ENCODE results near the gene TMEM183A. TPM values are rescaled to one million over a fixed set of nuclear protein-coding genes. Genes with fewer than 3 reads are reported as not detected.

TMEM183A gene
- total RNA-seq, 1 experiment from 2014 or later: 59.1 TPM

DNA sequence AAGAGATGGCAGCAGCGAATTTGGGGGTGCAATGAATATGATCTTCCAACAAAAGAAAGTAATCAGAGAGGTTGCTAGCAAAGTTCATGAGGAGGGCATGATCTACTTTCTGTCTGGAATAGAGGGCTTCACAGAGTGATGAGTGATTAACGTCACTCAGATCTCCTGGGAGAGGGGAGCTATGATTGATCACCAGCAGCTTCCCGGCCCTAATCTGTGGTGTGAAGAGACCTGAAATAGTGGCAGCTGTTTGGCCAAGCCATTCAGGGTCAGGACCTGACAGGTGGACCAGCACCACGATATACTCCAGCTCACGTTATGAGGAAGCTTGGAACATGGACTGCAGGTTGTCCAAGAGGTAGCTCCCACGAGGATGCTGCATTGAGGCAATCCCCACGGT is 19.9 kb upstream of the TMEM183A start:
- TF ChIP-seq, protein P1, sequence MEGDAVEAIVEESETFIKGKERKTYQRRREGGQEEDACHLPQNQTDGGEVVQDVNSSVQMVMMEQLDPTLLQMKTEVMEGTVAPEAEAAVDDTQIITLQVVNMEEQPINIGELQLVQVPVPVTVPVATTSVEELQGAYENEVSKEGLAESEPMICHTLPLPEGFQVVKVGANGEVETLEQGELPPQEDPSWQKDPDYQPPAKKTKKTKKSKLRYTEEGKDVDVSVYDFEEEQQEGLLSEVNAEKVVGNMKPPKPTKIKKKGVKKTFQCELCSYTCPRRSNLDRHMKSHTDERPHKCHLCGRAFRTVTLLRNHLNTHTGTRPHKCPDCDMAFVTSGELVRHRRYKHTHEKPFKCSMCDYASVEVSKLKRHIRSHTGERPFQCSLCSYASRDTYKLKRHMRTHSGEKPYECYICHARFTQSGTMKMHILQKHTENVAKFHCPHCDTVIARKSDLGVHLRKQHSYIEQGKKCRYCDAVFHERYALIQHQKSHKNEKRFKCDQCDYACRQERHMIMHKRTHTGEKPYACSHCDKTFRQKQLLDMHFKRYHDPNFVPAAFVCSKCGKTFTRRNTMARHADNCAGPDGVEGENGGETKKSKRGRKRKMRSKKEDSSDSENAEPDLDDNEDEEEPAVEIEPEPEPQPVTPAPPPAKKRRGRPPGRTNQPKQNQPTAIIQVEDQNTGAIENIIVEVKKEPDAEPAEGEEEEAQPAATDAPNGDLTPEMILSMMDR (IDR thresholded peaks at IDR 0.05): no peak
- no peak for TF ChIP-seq POLR2AphosphoS5 (IDR thresholded peaks at IDR 0.05; ENCODE audit: low read depth, low read length)
- TF ChIP-seq, protein P2, sequence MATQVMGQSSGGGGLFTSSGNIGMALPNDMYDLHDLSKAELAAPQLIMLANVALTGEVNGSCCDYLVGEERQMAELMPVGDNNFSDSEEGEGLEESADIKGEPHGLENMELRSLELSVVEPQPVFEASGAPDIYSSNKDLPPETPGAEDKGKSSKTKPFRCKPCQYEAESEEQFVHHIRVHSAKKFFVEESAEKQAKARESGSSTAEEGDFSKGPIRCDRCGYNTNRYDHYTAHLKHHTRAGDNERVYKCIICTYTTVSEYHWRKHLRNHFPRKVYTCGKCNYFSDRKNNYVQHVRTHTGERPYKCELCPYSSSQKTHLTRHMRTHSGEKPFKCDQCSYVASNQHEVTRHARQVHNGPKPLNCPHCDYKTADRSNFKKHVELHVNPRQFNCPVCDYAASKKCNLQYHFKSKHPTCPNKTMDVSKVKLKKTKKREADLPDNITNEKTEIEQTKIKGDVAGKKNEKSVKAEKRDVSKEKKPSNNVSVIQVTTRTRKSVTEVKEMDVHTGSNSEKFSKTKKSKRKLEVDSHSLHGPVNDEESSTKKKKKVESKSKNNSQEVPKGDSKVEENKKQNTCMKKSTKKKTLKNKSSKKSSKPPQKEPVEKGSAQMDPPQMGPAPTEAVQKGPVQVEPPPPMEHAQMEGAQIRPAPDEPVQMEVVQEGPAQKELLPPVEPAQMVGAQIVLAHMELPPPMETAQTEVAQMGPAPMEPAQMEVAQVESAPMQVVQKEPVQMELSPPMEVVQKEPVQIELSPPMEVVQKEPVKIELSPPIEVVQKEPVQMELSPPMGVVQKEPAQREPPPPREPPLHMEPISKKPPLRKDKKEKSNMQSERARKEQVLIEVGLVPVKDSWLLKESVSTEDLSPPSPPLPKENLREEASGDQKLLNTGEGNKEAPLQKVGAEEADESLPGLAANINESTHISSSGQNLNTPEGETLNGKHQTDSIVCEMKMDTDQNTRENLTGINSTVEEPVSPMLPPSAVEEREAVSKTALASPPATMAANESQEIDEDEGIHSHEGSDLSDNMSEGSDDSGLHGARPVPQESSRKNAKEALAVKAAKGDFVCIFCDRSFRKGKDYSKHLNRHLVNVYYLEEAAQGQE (IDR thresholded peaks at IDR 0.05; ENCODE audit: insufficient read depth in 1 of 2, low read depth in 2 of 2, low read length in 1 of 2): no peak
- no peak for TF ChIP-seq TCF7L2 (IDR thresholded peaks at IDR 0.05; ENCODE audit: low read depth, low read length)
- TF ChIP-seq SIN3A (IDR thresholded peaks at IDR 0.05; ENCODE audit: borderline replicate concordance, insufficient read depth, low read depth, low read length): no peak
- Histone ChIP-seq H3K27me3 (ENCODE audit: control insufficient read depth, insufficient read depth, low read length) (peaks cover 8% of the 10 kb centered on the region; the same call in 1 of the 2 replicates), H3K4me3 (ENCODE audit: low read depth in 2 of 2, low read length in 2 of 2) (no peak overlapping the region), H3K9me3 (ENCODE audit: control insufficient read depth, insufficient read depth, low read depth, low read length) (no peaks in the 10 kb centered on the region), H3K4me1 (ENCODE audit: control insufficient read depth, insufficient read depth, low read length) (no peaks in the 10 kb centered on the region), H3K27ac (ENCODE audit: low read length) (no peak overlapping the region), H3K36me3 (ENCODE audit: control insufficient read depth, insufficient read depth, low read length) (no peaks in the 10 kb centered on the region)
- ChIA-PET CTCF (no interaction called here), POLR2A (no interaction called here)
- DNase-seq (ENCODE audit: low read depth, low spot score) (no peak), ATAC-seq (no peak)
- in situ Hi-C loops (cut with HindIII; ENCODE audit: low pct_unique_long_range_greater_than_20kb, low sequenced_read_pairs): no loop called here
- intact Hi-C loops (cut with micrococcal nuclease; ENCODE audit: unreplicated experiment): no loop called here
- BruUV-seq (replicated peaks): no TSS peak

DNA sequence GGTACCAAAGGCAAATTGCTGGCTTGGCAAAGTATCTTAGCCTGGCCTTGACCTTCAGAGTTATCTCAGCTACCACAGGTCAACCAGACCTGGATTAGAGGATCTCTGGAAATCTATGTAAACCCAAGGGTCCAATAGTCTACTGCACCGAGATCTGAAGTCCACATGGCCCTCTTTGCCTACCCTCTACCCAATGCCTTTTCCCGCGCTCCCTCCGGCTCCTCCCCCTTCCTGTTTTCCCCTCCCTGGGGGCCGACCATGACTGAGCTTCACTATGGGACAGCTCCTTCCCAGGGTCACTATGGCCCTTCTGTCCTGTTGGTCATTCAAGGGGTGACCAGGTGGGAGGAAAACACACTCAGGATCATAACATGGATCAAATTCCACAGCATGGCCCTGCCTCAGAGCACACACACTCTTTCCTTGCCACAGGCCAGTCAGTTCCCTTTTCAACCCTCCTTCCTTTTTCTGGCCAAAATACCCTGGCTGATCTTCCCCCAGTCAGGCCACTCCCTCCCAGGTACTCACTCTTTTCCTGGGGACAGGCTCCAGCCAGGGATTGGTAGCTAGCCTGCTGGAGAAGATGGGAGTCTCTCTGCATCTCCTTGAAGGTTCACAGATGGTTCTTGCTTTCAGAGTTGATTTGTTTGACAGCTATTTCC is 19.1 kb upstream of the TMEM183A start:
- no peak overlapping the region for H3K4me3 ChIP-seq (ENCODE audit: low read depth in 2 of 2, low read length in 2 of 2)
- ATAC-seq: no peak
- intact Hi-C loops (cut with micrococcal nuclease; ENCODE audit: unreplicated experiment) (no loop called here), in situ Hi-C loops (cut with HindIII; ENCODE audit: low pct_unique_long_range_greater_than_20kb, low sequenced_read_pairs) (no loop called here)
- DNase-seq (ENCODE audit: low read depth, low spot score): no peak
- no peak for TF ChIP-seq TCF7L2 (IDR thresholded peaks at IDR 0.05; ENCODE audit: low read depth, low read length)
- no peak for TF ChIP-seq POLR2AphosphoS5 (IDR thresholded peaks at IDR 0.05; ENCODE audit: low read depth, low read length)
- TF ChIP-seq, protein P1 (IDR thresholded peaks at IDR 0.05): no peak
- TF ChIP-seq, protein P2 (IDR thresholded peaks at IDR 0.05; ENCODE audit: insufficient read depth in 1 of 2, low read depth in 2 of 2, low read length in 1 of 2): no peak
- no peak for TF ChIP-seq SIN3A (IDR thresholded peaks at IDR 0.05; ENCODE audit: borderline replicate concordance, insufficient read depth, low read depth, low read length)
- peaks cover 8% of the 10 kb centered on the region; the same call in 1 of the 2 replicates for H3K27me3 ChIP-seq (ENCODE audit: control insufficient read depth, insufficient read depth, low read length)
- BruUV-seq (replicated peaks): no TSS peak
- H3K36me3 ChIP-seq (ENCODE audit: control insufficient read depth, insufficient read depth, low read length): no peaks in the 10 kb centered on the region
- no peaks in the 10 kb centered on the region for H3K4me1 ChIP-seq (ENCODE audit: control insufficient read depth, insufficient read depth, low read length)
- H3K27ac ChIP-seq (ENCODE audit: low read length): no peak overlapping the region
- CTCF ChIA-PET: interaction anchor here (0.6 kb wide), 1 partner anchor 548 kb away, joined by 3 read pairs; no protein-coding TSS in a partner anchor
- H3K9me3 ChIP-seq (ENCODE audit: control insufficient read depth, insufficient read depth, low read depth, low read length): no peaks in the 10 kb centered on the region
- POLR2A ChIA-PET: no interaction called here

Data from Panc1 (cell line).